ENCODE measurements around the gene PRKCQ.

GRCh38 chr10:6514844-6515780 is 65.0 kb downstream of the PRKCQ start:
- TF ChIP-seq CTCF (IDR thresholded peaks at IDR 0.05; ENCODE audit: low read depth, low read length) = no peak
- TF ChIP-seq POLR2A (IDR thresholded peaks at IDR 0.05; ENCODE audit: extremely low read depth, insufficient read length) = no peak
